ENCODE data around the gene B3GNT9.

Gene B3GNT9, protein sequence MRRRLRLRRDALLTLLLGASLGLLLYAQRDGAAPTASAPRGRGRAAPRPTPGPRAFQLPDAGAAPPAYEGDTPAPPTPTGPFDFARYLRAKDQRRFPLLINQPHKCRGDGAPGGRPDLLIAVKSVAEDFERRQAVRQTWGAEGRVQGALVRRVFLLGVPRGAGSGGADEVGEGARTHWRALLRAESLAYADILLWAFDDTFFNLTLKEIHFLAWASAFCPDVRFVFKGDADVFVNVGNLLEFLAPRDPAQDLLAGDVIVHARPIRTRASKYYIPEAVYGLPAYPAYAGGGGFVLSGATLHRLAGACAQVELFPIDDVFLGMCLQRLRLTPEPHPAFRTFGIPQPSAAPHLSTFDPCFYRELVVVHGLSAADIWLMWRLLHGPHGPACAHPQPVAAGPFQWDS

GRCh38 chr16:67150833-67151396 is at the start of gene B3GNT9:
TSS of gene B3GNT9 (minus strand) at chr16:67150998. CDS start at chr16:67150485, 513 bp downstream.
- DNase-seq (ENCODE audit: low read depth): no peak

DNA sequence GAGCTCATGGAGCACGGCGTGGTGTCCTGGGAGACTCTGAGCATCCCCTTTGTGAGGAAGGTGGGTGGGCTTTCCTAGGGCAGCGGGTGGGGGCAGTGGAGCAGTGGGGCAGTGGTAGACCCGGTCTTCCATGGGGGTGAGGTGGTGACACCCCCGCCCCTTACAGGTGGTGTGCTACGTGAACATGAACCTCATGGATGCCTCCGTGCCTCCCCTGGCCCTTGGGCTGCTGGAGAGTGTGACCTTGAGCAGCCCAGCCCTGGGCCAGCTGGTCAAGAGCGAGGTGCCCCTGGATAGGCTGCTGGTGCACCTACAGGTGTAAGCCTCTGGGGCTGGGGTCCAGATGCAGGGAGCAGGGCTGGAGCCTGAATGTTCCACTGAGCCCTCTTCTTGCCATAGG is 49.7 kb upstream of the B3GNT9 start:
- DNase-seq (ENCODE audit: low read depth): no peak

- DNase-seq (ENCODE audit: low read depth): no peak
These were observed 49.0 kb upstream of the B3GNT9 start for GRCh38 chr16:67199808-67200198.

DNA sequence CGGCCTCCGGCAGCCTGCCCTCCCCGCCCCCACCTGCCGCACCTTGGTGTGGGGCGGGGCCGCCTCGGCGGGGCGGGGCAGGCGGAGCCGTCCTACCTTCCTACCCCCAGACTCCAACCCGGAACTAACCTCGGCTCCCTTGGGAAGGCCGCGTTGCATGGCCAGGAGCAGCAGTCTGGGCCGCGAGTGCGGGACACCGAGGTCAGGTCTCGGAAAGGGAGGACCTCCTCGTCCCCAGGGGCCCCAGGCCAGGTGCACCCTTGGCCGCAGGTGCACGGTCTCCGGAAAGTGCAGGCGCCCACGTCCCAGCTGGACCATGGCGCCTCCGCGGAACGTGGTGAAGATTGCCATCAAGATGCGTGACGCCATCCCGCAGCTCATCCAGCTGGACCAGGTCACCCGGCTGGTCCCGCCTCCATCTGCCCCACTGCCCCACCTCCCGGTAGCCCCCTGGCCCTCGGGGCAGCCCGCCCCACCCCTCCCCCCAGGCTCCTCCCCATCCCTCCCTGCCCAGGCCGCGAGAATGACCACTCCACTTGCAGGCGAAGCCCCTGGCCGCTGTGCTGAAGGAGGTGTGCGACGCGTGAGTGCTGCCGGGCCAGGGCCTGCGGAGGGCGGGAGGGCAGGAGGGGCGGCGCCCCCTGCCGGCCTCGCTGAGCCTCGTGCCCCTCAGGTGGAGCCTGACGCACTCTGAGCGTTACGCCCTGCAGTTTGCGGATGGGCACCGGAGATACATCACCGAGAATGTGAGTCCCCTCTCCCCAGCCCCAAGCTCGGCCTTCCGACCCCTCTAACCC is 48.4 kb upstream of the B3GNT9 start, which contains the start of gene ELMO3:
TSS of gene ELMO3 (plus strand) at position 121 of the 797 bp plus-strand sequence. CDS start at position 317, 196 bp downstream.
- DNase-seq (ENCODE audit: low read depth): no peak

DNA sequence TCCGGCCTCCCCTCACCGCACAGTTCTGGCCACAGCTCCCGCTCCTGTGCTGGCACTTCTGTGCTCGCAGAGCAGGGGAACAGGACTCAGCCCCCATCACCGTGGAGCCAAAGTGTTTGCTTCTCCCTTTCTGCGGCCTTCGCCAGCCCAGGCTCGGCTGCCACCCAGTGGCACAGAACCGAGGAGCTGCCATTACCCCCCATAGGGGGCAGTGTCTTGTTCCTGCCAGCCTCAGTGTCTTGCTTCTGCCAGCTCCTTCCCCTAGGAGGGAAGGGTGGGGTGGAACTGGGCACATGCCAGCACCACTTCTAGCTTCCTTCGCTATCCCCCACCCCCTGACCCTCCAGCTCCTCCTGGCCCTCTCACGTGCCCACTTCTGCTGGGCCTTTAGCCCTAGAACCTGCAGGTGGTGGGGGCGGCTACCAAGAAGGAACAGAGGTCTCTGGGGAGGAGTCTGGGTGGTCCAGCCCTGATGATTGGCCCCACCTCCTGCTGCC is 47.5 kb upstream of the B3GNT9 start:
- no peak for DNase-seq (ENCODE audit: low read depth)

DNA sequence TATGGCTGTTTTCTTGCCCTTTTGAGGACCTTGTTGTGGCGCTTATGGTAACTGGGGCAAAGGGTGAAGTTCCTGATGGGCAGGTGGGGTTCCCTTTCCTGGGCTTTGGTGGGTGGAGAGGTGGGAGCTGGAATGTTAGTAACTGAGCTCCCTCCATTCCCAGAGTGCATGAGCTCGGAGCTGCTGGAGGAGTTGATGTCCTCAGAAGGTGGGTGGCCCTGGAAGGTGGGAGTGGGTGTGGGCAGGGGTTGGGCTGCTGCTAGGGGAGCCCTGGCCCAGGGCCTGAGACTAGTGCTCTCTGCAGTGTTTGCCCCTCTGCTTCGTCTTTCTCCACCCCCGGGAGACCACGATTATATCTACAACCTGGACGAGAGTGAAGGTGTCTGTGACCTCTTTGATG is 46.9 kb upstream of the B3GNT9 start:
- no peak for DNase-seq (ENCODE audit: low read depth)

- no peak for DNase-seq (ENCODE audit: low read depth)
These were observed 46.1 kb upstream of the B3GNT9 start for GRCh38 chr16:67196881-67197280.

DNA sequence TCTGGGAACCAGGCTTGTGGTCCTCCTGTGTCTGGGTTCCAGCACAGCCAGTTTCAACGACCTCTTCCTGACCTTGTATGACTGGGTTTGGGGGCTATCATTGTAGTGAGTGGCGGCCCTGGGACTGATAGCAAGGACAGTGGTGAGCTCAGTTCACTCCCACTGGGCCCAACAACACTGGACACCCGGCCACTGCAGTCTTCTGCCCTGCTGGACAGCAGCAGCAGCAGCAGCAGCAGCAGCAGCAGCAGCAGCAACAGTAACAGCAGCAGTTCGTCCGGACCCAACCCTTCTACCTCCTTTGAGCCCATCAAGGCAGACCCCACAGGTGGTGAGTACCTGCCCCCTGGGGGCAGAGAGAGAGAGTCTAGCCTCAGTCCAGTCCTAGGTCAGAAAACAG is 44.9 kb upstream of the B3GNT9 start:
- no peak for DNase-seq (ENCODE audit: low read depth)

DNA sequence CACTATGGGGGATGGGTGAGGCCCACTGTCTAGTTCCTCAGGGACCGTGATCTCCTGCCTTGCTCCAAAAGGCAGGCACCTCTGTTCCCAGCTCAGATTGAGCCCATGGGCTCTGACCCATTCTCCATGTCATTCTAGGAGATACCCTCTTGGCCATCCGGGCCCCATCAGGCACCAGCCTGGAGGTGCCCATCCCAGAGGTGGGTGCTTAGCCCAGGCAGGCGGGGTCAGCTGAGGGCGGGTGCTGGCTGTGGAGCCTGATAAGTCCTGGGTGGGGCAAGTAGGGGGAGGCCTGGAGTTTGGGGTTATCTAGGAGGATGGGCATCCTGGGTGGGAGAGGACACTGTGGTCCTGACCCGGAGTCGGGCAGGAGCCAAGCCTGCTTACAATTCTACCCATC is 43.5 kb upstream of the B3GNT9 start:
- no peak for DNase-seq (ENCODE audit: low read depth)

- no peak for DNase-seq (ENCODE audit: low read depth)
These were observed 42.7 kb upstream of the B3GNT9 start for GRCh38 chr16:67193536-67193935.

GRCh38 chr16:67192781-67193361 is 42.1 kb upstream of the B3GNT9 start:
- DNase-seq (ENCODE audit: low read depth): no peak

DNA sequence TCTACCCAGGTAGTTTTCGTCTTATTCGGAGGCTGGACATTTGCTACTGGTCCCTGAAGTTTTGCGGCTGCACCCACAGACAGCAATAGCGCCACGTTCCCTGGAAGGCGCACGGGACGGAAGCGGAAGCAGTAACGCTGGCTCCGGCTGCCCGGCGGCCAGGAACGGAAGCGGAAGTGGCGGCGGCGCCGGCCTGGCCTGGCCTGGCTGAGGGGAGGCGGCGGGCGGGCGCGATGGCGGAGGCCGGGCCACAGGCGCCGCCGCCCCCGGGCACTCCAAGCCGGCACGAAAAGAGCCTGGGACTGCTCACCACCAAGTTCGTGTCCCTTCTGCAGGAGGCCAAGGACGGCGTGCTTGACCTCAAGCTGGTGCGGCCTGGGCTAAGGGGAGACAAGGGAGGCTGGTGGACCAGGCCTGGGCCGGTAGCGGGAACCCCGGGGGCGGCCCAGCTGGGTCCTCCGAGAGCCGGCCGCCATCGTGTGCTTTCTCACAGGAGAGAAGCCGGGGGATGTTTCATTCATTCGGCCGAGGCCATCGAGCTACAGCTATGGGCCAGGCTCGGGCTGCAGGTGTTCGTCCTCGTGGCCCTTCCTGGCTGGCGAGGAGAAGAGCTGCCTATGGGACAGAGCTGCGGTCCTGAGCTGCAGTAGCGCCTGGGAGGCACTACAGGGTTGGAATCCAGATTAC is 41.3 kb upstream of the B3GNT9 start, which contains the start of gene E2F4:
TSS of gene E2F4 (plus strand) at position 161 of the 687 bp plus-strand sequence. CDS start at position 234, 73 bp downstream.
- peak; percentile 85 for DNase-seq (ENCODE audit: low read depth)

DNA sequence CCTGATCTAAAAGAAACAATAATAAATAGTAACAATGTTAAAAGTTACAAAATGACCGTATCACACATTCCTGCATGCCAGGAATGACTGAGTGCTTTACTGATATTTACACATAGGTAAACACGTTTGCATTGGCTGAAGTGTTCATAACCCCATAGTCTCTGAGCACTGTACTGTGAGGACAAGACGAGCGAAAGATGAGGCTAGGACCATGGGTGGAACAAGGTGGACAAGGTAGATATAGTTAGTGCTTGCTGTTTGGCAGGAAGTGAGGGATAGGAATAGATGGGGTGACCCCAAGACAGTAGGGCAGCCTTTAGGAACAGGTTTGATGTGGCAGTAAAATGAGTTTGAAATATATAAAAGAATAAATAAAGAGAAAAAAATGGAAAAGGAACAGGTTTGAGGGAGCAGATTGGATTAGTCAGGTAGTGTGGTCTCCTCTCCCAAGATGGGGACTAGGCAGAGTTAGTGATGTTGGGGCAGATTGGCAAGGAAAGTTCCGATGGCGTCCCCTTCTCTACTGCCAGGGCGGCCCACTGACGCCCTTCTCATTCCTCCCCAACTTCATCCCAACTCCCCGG is 40.7 kb upstream of the B3GNT9 start:
- DNase-seq (ENCODE audit: low read depth): no peak

DNA sequence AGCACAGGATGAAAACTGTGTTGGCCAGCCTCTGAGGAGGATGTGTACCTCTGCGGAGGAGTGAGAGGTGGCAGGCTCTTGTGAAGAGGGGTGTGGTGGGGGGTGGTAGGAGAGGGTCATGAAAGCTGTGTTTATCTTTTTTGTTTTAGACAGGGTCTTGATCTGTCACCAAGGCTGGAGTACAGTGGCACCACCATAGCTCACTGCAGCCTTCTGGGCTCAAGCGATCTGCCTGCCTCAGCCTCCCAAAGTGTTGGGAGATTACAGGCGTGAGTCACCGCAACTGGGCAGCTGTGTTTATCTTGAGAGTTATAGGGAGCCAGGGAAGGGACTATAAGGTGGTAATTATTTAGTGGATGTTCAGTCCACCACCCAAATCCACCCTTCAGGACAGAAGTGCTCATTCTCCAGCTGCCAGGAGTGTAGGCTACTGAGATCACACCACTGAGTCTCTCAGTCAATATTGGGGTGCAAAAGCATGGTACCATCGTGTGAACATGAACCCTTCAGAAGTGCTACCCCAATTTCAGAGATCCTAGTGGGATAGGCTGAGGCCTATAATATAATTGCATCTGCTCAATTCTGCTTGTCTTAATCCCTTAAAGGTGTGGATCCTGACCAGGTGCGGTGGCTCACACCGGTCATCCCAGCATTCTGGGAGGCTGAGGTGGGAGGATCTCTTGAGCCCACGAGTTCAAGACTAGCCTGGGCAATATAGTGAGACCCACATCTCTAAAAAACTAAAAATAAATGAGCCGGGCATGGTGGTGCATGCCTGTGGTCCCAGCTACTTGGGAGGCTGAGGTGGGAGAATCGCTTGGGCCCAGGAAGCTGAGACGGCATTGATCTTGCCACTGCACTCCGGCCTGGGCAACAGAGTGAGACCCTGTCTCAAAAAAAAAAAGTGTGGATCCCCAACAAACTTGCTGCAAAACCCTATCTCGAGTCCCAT is 39.9 kb upstream of the B3GNT9 start:
- no peak for DNase-seq (ENCODE audit: low read depth)

DNA sequence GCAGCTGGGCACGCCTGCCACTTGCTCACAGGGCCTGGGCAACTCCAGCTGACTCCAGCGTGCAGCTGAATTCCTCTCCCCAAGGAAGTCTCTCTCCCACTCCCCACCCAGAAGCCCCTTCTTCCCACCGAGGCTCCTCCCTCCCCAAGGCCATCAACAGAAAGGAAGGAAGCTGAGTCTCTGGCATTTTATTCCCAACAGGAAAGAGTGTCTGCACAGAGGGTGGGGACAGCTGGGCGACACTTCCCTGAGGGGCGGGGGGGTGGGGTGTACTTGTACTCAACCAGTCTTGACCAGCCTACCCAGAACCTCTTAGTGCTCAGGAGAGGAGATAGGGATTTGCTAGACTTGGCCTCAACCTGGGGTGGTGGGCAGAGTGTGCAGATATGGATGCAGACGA is 39.2 kb upstream of the B3GNT9 start, which contains the start of gene EXOC3L1:
TSS of gene EXOC3L1 (minus strand) at position 96 of the 400 bp plus-strand sequence. CDS start 460 bp downstream, outside the sequence.
- DNase-seq (ENCODE audit: low read depth): no peak

GRCh38 chr16:67188798-67189197 is 38.0 kb upstream of the B3GNT9 start:
- no peak for DNase-seq (ENCODE audit: low read depth)

GRCh38 chr16:67188323-67188722 is 37.5 kb upstream of the B3GNT9 start:
- DNase-seq (ENCODE audit: low read depth): no peak

GRCh38 chr16:67187175-67187890 is 36.5 kb upstream of the B3GNT9 start:
- DNase-seq (ENCODE audit: low read depth): no peak

GRCh38 chr16:67186550-67186950 is 35.8 kb upstream of the B3GNT9 start:
- DNase-seq (ENCODE audit: low read depth): no peak
